A673 (cell line): ENCODE results near the gene ZNF8. TPM values are rescaled to one million over a fixed set of nuclear protein-coding genes. Genes with fewer than 3 reads are reported as not detected.
A peak's percentile ranks its signal among the peaks of the same experiment; 100 is the strongest.

Source experiments
- BruUV-seq: library from RNA; stranded (reverse); fragments of 400-500 nt; replicated peaks from 2 replicates; lab custom pipeline; 2021; lab: Mats Ljungman, UMichigan
- CTCF ChIA-PET: fragments of 300-600 bp; sonication (Branson Sonifier 250); formaldehyde crosslinking; loops from one replicate; lab custom pipeline; 2022; ENCODE audit warnings: antibody characterized with exemption; lab: Charles Lee
- POLR2A ChIA-PET: fragments of 300-600 bp; sonication (Branson Sonifier 250); formaldehyde crosslinking; loops from one replicate; lab custom pipeline; 2022; ENCODE audit warnings: antibody characterized with exemption; ENCODE audit not compliant: low non-redundant PET; lab: Charles Lee
- DNase-seq: peaks from one replicate; pipeline ENCODE4 v3.0.0-alpha.2; 2015; ENCODE audit warnings: low spot score
- H3K27ac ChIP-seq: fragments of 200-600 bp; sonication (generic); 2 replicates; pipeline ENCODE4 v1.5.1; 2016; ENCODE audit warnings: mixed run types, low read depth, mild to moderate bottlenecking, mixed read lengths, antibody characterized with exemption, low read length; ENCODE audit not compliant: poor library complexity, severe bottlenecking
- H3K27me3 ChIP-seq: fragments of 200-600 bp; sonication (generic); replicated peaks from 2 replicates; pipeline ENCODE4 v1.6.1; 2017; ENCODE audit warnings: mixed run types, low read depth, mild to moderate bottlenecking, mixed read lengths, antibody characterized with exemption, low read length; ENCODE audit not compliant: insufficient read depth, poor library complexity
- H3K36me3 ChIP-seq: fragments of 200-600 bp; sonication (generic); 2 replicates; pipeline ENCODE4 v1.6.1; 2016; ENCODE audit warnings: mixed run types, mild to moderate bottlenecking, mixed read lengths, antibody characterized with exemption, low read length; ENCODE audit not compliant: insufficient read depth, poor library complexity, severe bottlenecking
- H3K4me1 ChIP-seq: fragments of 200-600 bp; sonication (generic); 2 replicates; pipeline ENCODE4 v1.6.1; 2017; ENCODE audit warnings: mixed run types, mild to moderate bottlenecking, mixed read lengths, antibody characterized with exemption, low read length; ENCODE audit not compliant: insufficient read depth, poor library complexity, severe bottlenecking
- H3K4me3 ChIP-seq: fragments of 200-600 bp; sonication (generic); 2 replicates; pipeline ENCODE4 v1.5.1; 2016; ENCODE audit warnings: low read depth, mixed run types, mild to moderate bottlenecking, mixed read lengths, low read length; ENCODE audit not compliant: poor library complexity, severe bottlenecking
- H3K9me3 ChIP-seq: fragments of 200-600 bp; sonication (generic); 2 replicates; pipeline ENCODE4 v1.6.1; 2016; ENCODE audit warnings: mixed run types, low read depth, mild to moderate bottlenecking, mixed read lengths, antibody characterized with exemption, low read length; ENCODE audit not compliant: poor library complexity, severe bottlenecking
- EZH2 ChIP-seq: fragments of 200-600 bp; sonication (generic); IDR thresholded peaks from 2 replicates; pipeline ENCODE4 v1.6.1; 2017; ENCODE audit warnings: borderline replicate concordance, low read depth, mild to moderate bottlenecking, mixed read lengths, antibody characterized with exemption, low read length; ENCODE audit not compliant: poor library complexity, severe bottlenecking
- intact Hi-C: fragments of 100-400 bp; cut with micrococcal nuclease; formaldehyde crosslinking; loops from one replicate; pipeline ENCODE4 v1.10.0; 2022; ENCODE audit not compliant: unreplicated experiment
- total RNA-seq: library from RNA; stranded (reverse); gene quantifications from 2 replicates; pipeline ENCODE4 v1.2.3, GENCODE V29; 2021
- TF ChIP-seq, protein P1 (sequence below): fragments of 300-800, 200-600 bp; sonication (generic); conservative IDR thresholded peaks from 2 replicates; pipeline ENCODE4 v1.5.1; 2017; ENCODE audit warnings: low read depth, mild to moderate bottlenecking, antibody characterized with exemption, low read length, moderate library complexity, mixed read lengths

ZNF8 gene
- total RNA-seq, 1 experiment from 2014 or later, result 11.9 TPM

DNA sequence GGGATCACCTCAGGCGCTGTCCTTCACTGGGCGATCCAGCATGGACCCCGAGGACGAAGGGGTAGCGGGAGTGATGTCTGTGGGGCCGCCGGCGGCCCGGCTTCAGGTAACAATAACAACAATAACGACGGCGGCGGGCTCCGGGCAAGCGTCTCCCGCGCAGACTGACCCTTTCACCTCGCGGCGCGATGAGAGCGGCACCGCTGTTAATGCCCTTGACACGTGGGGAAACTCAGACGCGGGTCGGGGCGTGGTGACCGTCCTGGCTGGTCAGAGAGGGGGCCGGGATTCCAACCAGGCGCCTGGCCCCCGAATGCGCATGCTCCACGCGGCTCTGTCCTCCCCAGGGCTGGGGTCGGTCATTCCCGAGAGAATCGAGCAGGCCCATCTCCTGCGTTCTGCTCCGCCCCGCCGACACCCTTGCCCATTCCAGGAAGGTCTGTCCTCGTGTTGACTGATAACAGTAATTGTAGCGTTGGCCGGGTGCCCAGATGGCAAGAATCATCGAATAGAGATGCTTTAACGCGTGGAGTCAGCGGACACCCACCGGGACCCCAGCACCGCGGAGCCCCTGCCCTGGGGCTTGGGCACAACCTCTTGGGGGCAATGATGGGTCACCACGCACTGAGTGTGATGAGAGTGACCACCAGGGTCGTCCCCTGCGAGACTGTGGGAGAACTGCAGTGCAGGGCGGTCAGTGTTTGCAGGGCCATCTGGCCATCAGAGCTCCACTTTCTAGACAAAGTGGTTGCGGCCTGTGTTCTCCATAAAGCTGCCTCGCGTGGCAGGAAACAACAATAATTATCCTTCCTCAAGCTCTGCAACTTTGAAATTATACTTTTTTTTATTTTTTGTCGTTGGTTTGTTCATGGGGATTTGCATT, 528 bp downstream of the ZNF8 start:
- peak; percentile 65 for DNase-seq
- Histone ChIP-seq H3K36me3 (peaks cover 37% of the 10 kb centered on the region), H3K4me1 (no peaks in the 10 kb centered on the region), H3K27me3 (no peaks in the 10 kb centered on the region), H3K4me3 (peak overlapping the region; percentile 87), H3K9me3 (peaks cover 9% of the 10 kb centered on the region), H3K27ac (peak overlapping the region; percentile 84)
- intact Hi-C loops, result loop anchor here (2.0 kb wide), 2 partner anchors 26 to 50 kb away; partner anchors contain the start of genes ERVK3-1 and ZNF544
- ChIA-PET POLR2A (interaction anchor here (0.6 kb wide), 2 partner anchors 25 to 596 kb away, joined by 4 read pairs; no protein-coding TSS in a partner anchor), CTCF (interaction anchor here (0.8 kb wide), 1 partner anchor 87 kb away, joined by 3 read pairs; no protein-coding TSS in a partner anchor)
- TF ChIP-seq, protein P1, sequence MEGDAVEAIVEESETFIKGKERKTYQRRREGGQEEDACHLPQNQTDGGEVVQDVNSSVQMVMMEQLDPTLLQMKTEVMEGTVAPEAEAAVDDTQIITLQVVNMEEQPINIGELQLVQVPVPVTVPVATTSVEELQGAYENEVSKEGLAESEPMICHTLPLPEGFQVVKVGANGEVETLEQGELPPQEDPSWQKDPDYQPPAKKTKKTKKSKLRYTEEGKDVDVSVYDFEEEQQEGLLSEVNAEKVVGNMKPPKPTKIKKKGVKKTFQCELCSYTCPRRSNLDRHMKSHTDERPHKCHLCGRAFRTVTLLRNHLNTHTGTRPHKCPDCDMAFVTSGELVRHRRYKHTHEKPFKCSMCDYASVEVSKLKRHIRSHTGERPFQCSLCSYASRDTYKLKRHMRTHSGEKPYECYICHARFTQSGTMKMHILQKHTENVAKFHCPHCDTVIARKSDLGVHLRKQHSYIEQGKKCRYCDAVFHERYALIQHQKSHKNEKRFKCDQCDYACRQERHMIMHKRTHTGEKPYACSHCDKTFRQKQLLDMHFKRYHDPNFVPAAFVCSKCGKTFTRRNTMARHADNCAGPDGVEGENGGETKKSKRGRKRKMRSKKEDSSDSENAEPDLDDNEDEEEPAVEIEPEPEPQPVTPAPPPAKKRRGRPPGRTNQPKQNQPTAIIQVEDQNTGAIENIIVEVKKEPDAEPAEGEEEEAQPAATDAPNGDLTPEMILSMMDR, result no peak
- TF ChIP-seq EZH2, result no peak
- BruUV-seq, result no TSS peak

DNA sequence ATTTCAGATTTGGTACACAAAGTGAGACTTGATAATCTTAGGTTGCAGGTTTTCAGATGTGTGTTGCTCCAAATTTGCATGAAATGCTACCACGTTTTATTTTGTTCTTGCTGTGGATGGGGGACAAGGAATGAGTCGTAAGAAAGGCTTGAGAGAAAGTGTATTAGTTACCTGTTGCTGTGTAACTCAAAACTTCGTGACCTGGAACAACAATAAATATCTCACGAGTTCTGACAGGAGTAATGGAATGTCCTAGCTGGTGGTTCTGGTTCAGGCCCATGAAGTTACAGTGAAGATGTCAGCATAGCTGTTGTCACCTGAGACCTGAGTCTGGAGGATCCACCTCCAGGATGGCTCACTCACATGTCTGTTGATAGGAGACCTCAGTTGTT, 1.2 kb downstream of the ZNF8 start:
- no peak overlapping the region for H3K27ac ChIP-seq
- CTCF ChIA-PET, result no interaction called here
- intact Hi-C loops, result loop anchor here (2.0 kb wide), 2 partner anchors 25 to 51 kb away; partner anchors contain the start of genes ERVK3-1 and ZNF544

DNA sequence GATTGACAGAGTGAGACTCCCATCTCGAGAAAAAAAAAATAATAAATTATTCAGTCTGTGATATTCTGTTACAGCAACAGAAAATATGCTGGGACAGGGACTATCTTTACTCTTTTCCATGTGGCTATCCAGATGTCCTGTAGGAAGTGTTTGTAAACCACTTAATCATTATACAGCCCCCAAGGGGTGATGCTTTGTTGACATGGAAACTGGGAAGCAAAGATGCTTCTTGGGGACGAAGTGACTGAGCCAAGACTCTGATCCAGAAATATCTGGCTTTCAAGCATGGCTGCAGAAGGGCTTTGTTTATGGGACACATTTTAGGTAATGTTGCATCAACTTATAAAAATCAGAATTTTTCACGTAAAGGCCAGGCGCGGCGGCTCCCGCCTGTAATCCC, 5.4 kb downstream of the ZNF8 start:
- Histone ChIP-seq H3K4me1 (no peaks in the 10 kb centered on the region), H3K36me3 (peaks cover 66% of the 10 kb centered on the region), H3K4me3 (no peak overlapping the region), H3K9me3 (peaks cover 5% of the 10 kb centered on the region), H3K27ac (no peak overlapping the region), H3K27me3 (no peaks in the 10 kb centered on the region)
- no peak for TF ChIP-seq EZH2
- BruUV-seq, result no TSS peak
- DNase-seq, result no peak
- intact Hi-C loops, result no loop called here
- CTCF ChIA-PET, result no interaction called here
- POLR2A ChIA-PET, result no interaction called here

More for the DNA sequence above, 1.2 kb downstream of the ZNF8 start:
- POLR2A ChIA-PET, result interaction anchor here (0.6 kb wide), 1 partner anchor 597 kb away, joined by 4 read pairs; no protein-coding TSS in a partner anchor
- H3K4me3 ChIP-seq, result peak overlapping the region; percentile 87
- H3K4me1 ChIP-seq, result no peaks in the 10 kb centered on the region
- no peaks in the 10 kb centered on the region for H3K27me3 ChIP-seq
- TSS peak; percentile 54 for BruUV-seq
- peaks cover 5% of the 10 kb centered on the region for H3K9me3 ChIP-seq
- TF ChIP-seq, protein P1, result no peak
- TF ChIP-seq EZH2, result no peak
- no peak for DNase-seq
- peaks cover 31% of the 10 kb centered on the region for H3K36me3 ChIP-seq
